ENCODE measurements around the gene COL8A1.

Gene COL8A1

GRCh38 chr3:99674086-99674789 lies 35.8 kb downstream of the COL8A1 start:
- DNase-seq (ENCODE audit: low read depth in 2 of 2) = no peak

GRCh38 chr3:99678023-99678422 lies 39.6 kb downstream of the COL8A1 start:
- DNase-seq (ENCODE audit: low read depth in 2 of 2) = no peak

GRCh38 chr3:99678896-99679295 lies 40.5 kb downstream of the COL8A1 start:
- DNase-seq (ENCODE audit: low read depth in 2 of 2) = no peak

- DNase-seq (ENCODE audit: low read depth in 2 of 2) = no peak
Measured at GRCh38 chr3:99681512-99681911, 43.1 kb downstream of the COL8A1 start.

- DNase-seq (ENCODE audit: low read depth in 2 of 2) = no peak
Measured at GRCh38 chr3:99681976-99682375, 43.6 kb downstream of the COL8A1 start.

- no peak for DNase-seq (ENCODE audit: low read depth in 2 of 2)
Measured at GRCh38 chr3:99683465-99683864, 45.1 kb downstream of the COL8A1 start.

GRCh38 chr3:99683876-99684275 lies 45.5 kb downstream of the COL8A1 start:
- DNase-seq (ENCODE audit: low read depth in 2 of 2) = no peak

GRCh38 chr3:99684644-99685043 lies 46.2 kb downstream of the COL8A1 start:
- DNase-seq (ENCODE audit: low read depth in 2 of 2) = no peak

GRCh38 chr3:99686469-99686868 lies 48.1 kb downstream of the COL8A1 start:
- DNase-seq (ENCODE audit: low read depth in 2 of 2) = no peak

GRCh38 chr3:99686955-99687612 lies 48.7 kb downstream of the COL8A1 start:
- no peak for DNase-seq (ENCODE audit: low read depth in 2 of 2)

GRCh38 chr3:99690761-99691369 lies 52.5 kb downstream of the COL8A1 start:
- DNase-seq (ENCODE audit: low read depth in 2 of 2) = no peak

GRCh38 chr3:99693636-99694035 lies 55.2 kb downstream of the COL8A1 start:
- no peak for DNase-seq (ENCODE audit: low read depth in 2 of 2)

- no peak for DNase-seq (ENCODE audit: low read depth in 2 of 2)
Measured at GRCh38 chr3:99696497-99696896, 58.1 kb downstream of the COL8A1 start.

- no peak for DNase-seq (ENCODE audit: low read depth in 2 of 2)
Measured at GRCh38 chr3:99697250-99697649, 58.9 kb downstream of the COL8A1 start.

GRCh38 chr3:99698932-99699331 lies 60.5 kb downstream of the COL8A1 start:
- DNase-seq (ENCODE audit: low read depth in 2 of 2) = no peak

- DNase-seq (ENCODE audit: low read depth in 2 of 2) = no peak
Measured at GRCh38 chr3:99699841-99700240, 61.4 kb downstream of the COL8A1 start.

- DNase-seq (ENCODE audit: low read depth in 2 of 2) = no peak
Measured at GRCh38 chr3:99700631-99701268, 62.4 kb downstream of the COL8A1 start.

GRCh38 chr3:99702953-99703943 lies 64.9 kb downstream of the COL8A1 start:
- DNase-seq (ENCODE audit: low read depth in 2 of 2) = no peak

GRCh38 chr3:99704417-99704816 lies 66.0 kb downstream of the COL8A1 start:
- DNase-seq (ENCODE audit: low read depth in 2 of 2) = no peak

- DNase-seq (ENCODE audit: low read depth in 2 of 2) = no peak
Measured at GRCh38 chr3:99706410-99706809, 68.0 kb downstream of the COL8A1 start.

- DNase-seq (ENCODE audit: low read depth in 2 of 2) = no peak
Measured at GRCh38 chr3:99708207-99708745, 69.9 kb downstream of the COL8A1 start.
